ENCODE measurements around the gene ZNF276.

Gene ZNF276

GRCh38 chr16:89709166-89709565, 12.2 kb upstream of the ZNF276 start:
- Histone ChIP-seq H3K4me3 (ENCODE audit: insufficient read length, low read depth) (no peak overlapping the region), H3K9ac (ENCODE audit: insufficient read length, low read depth) (peak overlapping the region; percentile 23), H3K4me1 (ENCODE audit: insufficient read depth, insufficient read length) (peaks cover 31% of the 10 kb centered on the region), H3K36me3 (ENCODE audit: insufficient read depth, insufficient read length, low read length) (peaks cover 7% of the 10 kb centered on the region), H3K27me3 (ENCODE audit: insufficient read depth, insufficient read length) (peaks cover 14% of the 10 kb centered on the region), H3K9me3 (ENCODE audit: insufficient read depth, low read length) (no peaks in the 10 kb centered on the region)
- TF ChIP-seq SUZ12 (IDR thresholded peaks at IDR 0.05; ENCODE audit: extremely low read depth, insufficient read depth, insufficient read length) = no peak
- no peak for TF ChIP-seq YY1 (IDR thresholded peaks at IDR 0.05; ENCODE audit: insufficient read depth, insufficient read length)
- TF ChIP-seq ZNF274 (IDR thresholded peaks at IDR 0.05; ENCODE audit: low read depth, low read length) = no peak
- no peak for DNase-seq (ENCODE audit: low read depth, low spot score)

- DNase-seq (ENCODE audit: low read depth, low spot score) = no peak
- H3K9me3 ChIP-seq (ENCODE audit: insufficient read depth, low read length) = no peaks in the 10 kb centered on the region
- H3K9ac ChIP-seq (ENCODE audit: insufficient read length, low read depth) = peak overlapping the region; percentile 23
- peaks cover 13% of the 10 kb centered on the region for H3K27me3 ChIP-seq (ENCODE audit: insufficient read depth, insufficient read length)
- H3K4me3 ChIP-seq (ENCODE audit: insufficient read length, low read depth) = no peak overlapping the region
- TF ChIP-seq SUZ12 (IDR thresholded peaks at IDR 0.05; ENCODE audit: extremely low read depth, insufficient read depth, insufficient read length) (no peak), YY1 (IDR thresholded peaks at IDR 0.05; ENCODE audit: insufficient read depth, insufficient read length) (no peak), ZNF274 (IDR thresholded peaks at IDR 0.05; ENCODE audit: low read depth, low read length) (no peak)
- peaks cover 30% of the 10 kb centered on the region for H3K4me1 ChIP-seq (ENCODE audit: insufficient read depth, insufficient read length)
- peaks cover 13% of the 10 kb centered on the region for H3K36me3 ChIP-seq (ENCODE audit: insufficient read depth, insufficient read length, low read length)
These were observed 11.5 kb upstream of the ZNF276 start for GRCh38 chr16:89709716-89710432.

- H3K9me3 ChIP-seq (ENCODE audit: insufficient read depth, low read length) = no peaks in the 10 kb centered on the region
- H3K4me1 ChIP-seq (ENCODE audit: insufficient read depth, insufficient read length) = peaks cover 30% of the 10 kb centered on the region
- H3K36me3 ChIP-seq (ENCODE audit: insufficient read depth, insufficient read length, low read length) = peaks cover 19% of the 10 kb centered on the region
- no peak for DNase-seq (ENCODE audit: low read depth, low spot score)
- H3K27me3 ChIP-seq (ENCODE audit: insufficient read depth, insufficient read length) = peaks cover 10% of the 10 kb centered on the region
- H3K4me3 ChIP-seq (ENCODE audit: insufficient read length, low read depth) = no peak overlapping the region
- H3K9ac ChIP-seq (ENCODE audit: insufficient read length, low read depth) = peak overlapping the region; percentile 44
- TF ChIP-seq SUZ12 (IDR thresholded peaks at IDR 0.05; ENCODE audit: extremely low read depth, insufficient read depth, insufficient read length) = no peak
- TF ChIP-seq YY1 (IDR thresholded peaks at IDR 0.05; ENCODE audit: insufficient read depth, insufficient read length) = no peak
- TF ChIP-seq ZNF274 (IDR thresholded peaks at IDR 0.05; ENCODE audit: low read depth, low read length) = no peak
These were observed 10.4 kb upstream of the ZNF276 start for GRCh38 chr16:89710709-89711564.

- peaks cover 23% of the 10 kb centered on the region for H3K4me1 ChIP-seq (ENCODE audit: insufficient read depth, insufficient read length)
- peak overlapping the region; percentile 90 for H3K4me3 ChIP-seq (ENCODE audit: insufficient read length, low read depth)
- peaks cover 10% of the 10 kb centered on the region for H3K27me3 ChIP-seq (ENCODE audit: insufficient read depth, insufficient read length)
- peaks cover 25% of the 10 kb centered on the region for H3K36me3 ChIP-seq (ENCODE audit: insufficient read depth, insufficient read length, low read length)
- H3K9me3 ChIP-seq (ENCODE audit: insufficient read depth, low read length) = no peaks in the 10 kb centered on the region
- H3K9ac ChIP-seq (ENCODE audit: insufficient read length, low read depth) = peak overlapping the region; percentile 95
- DNase-seq (ENCODE audit: low read depth, low spot score) = peak; percentile 60
- TF ChIP-seq YY1 (IDR thresholded peaks at IDR 0.05; ENCODE audit: insufficient read depth, insufficient read length) = no peak
- TF ChIP-seq ZNF274 (IDR thresholded peaks at IDR 0.05; ENCODE audit: low read depth, low read length) = no peak
- TF ChIP-seq SUZ12 (IDR thresholded peaks at IDR 0.05; ENCODE audit: extremely low read depth, insufficient read depth, insufficient read length) = no peak
These were observed 9.6 kb upstream of the ZNF276 start for GRCh38 chr16:89711601-89712273.

GRCh38 chr16:89712274-89712781, 9.0 kb upstream of the ZNF276 start:
- peak overlapping the region; percentile 90 for H3K4me3 ChIP-seq (ENCODE audit: insufficient read length, low read depth)
- peaks cover 9% of the 10 kb centered on the region for H3K27me3 ChIP-seq (ENCODE audit: insufficient read depth, insufficient read length)
- no peak for TF ChIP-seq SUZ12 (IDR thresholded peaks at IDR 0.05; ENCODE audit: extremely low read depth, insufficient read depth, insufficient read length)
- TF ChIP-seq ZNF274 (IDR thresholded peaks at IDR 0.05; ENCODE audit: low read depth, low read length) = no peak
- TF ChIP-seq YY1 (IDR thresholded peaks at IDR 0.05; ENCODE audit: insufficient read depth, insufficient read length) = no peak
- peak overlapping the region; percentile 95 for H3K9ac ChIP-seq (ENCODE audit: insufficient read length, low read depth)
- DNase-seq (ENCODE audit: low read depth, low spot score) = no peak
- H3K36me3 ChIP-seq (ENCODE audit: insufficient read depth, insufficient read length, low read length) = peaks cover 28% of the 10 kb centered on the region
- no peaks in the 10 kb centered on the region for H3K9me3 ChIP-seq (ENCODE audit: insufficient read depth, low read length)
- peaks cover 25% of the 10 kb centered on the region for H3K4me1 ChIP-seq (ENCODE audit: insufficient read depth, insufficient read length)

- Histone ChIP-seq H3K9ac (ENCODE audit: insufficient read length, low read depth) (no peak overlapping the region), H3K4me1 (ENCODE audit: insufficient read depth, insufficient read length) (peaks cover 12% of the 10 kb centered on the region), H3K4me3 (ENCODE audit: insufficient read length, low read depth) (no peak overlapping the region), H3K9me3 (ENCODE audit: insufficient read depth, low read length) (no peaks in the 10 kb centered on the region), H3K27me3 (ENCODE audit: insufficient read depth, insufficient read length) (peaks cover 22% of the 10 kb centered on the region), H3K36me3 (ENCODE audit: insufficient read depth, insufficient read length, low read length) (peaks cover 40% of the 10 kb centered on the region)
- DNase-seq (ENCODE audit: low read depth, low spot score) = no peak
- TF ChIP-seq YY1 (IDR thresholded peaks at IDR 0.05; ENCODE audit: insufficient read depth, insufficient read length) (no peak), ZNF274 (IDR thresholded peaks at IDR 0.05; ENCODE audit: low read depth, low read length) (no peak), SUZ12 (IDR thresholded peaks at IDR 0.05; ENCODE audit: extremely low read depth, insufficient read depth, insufficient read length) (no peak)
These were observed 4.8 kb upstream of the ZNF276 start for GRCh38 chr16:89716493-89716892.
